ENCODE results near the gene SLC16A1.
"Not testable (repeated sequence)": the region's sequence is repeated elsewhere in the genome, so short reads cannot be mapped to it uniquely, and the experiment has no call there.

Gene SLC16A1

GRCh38 chr1:112985123-112985522 is 29.1 kb upstream of the SLC16A1 start:
- peaks cover 33% of the 10 kb centered on the region for H3K4me1 ChIP-seq (ENCODE audit: low read length)
- no peak overlapping the region for H2AFZ ChIP-seq (ENCODE audit: low read depth, low read length)
- no peak for TF ChIP-seq EZH2phosphoT487 (IDR thresholded peaks at IDR 0.05; ENCODE audit: low read depth)
- TF ChIP-seq CTCF (IDR thresholded peaks at IDR 0.05; ENCODE audit: low read depth, low read length): no peak
- H3K4me3 ChIP-seq (ENCODE audit: low read length): no peak overlapping the region
- no peak overlapping the region for H3K9ac ChIP-seq (ENCODE audit: low read length)
- no peaks in the 10 kb centered on the region for H4K20me1 ChIP-seq (ENCODE audit: insufficient read depth, low read length)
- no peak overlapping the region for H3K27ac ChIP-seq (ENCODE audit: low read length)
- peaks cover 6% of the 10 kb centered on the region for H3K36me3 ChIP-seq (replicated peaks; ENCODE audit: low read depth, low read length)
- H3K9me3 ChIP-seq (ENCODE audit: insufficient read depth, low read length): no peaks in the 10 kb centered on the region
- no peaks in the 10 kb centered on the region for H3K27me3 ChIP-seq (ENCODE audit: low read depth, low read length)
- no peak overlapping the region for H3K4me2 ChIP-seq (ENCODE audit: low read length)
- no peaks in the 10 kb centered on the region; the same call in 1 of the 2 replicates for H3K79me2 ChIP-seq (ENCODE audit: low read length)

GRCh38 chr1:112983537-112984131 is 27.6 kb upstream of the SLC16A1 start:
- TF ChIP-seq EZH2phosphoT487 (IDR thresholded peaks at IDR 0.05; ENCODE audit: low read depth): no peak
- TF ChIP-seq CTCF (IDR thresholded peaks at IDR 0.05; ENCODE audit: low read depth, low read length): no peak
- no peaks in the 10 kb centered on the region; the same call in 1 of the 2 replicates for H3K79me2 ChIP-seq (ENCODE audit: low read length)
- no peak overlapping the region for H2AFZ ChIP-seq (ENCODE audit: low read depth, low read length)
- no peaks in the 10 kb centered on the region for H4K20me1 ChIP-seq (ENCODE audit: insufficient read depth, low read length)
- H3K9ac ChIP-seq (ENCODE audit: low read length): peak overlapping the region; percentile 26; the same call in 1 of the 2 replicates
- no peaks in the 10 kb centered on the region for H3K27me3 ChIP-seq (ENCODE audit: low read depth, low read length)
- peaks cover 33% of the 10 kb centered on the region for H3K4me1 ChIP-seq (ENCODE audit: low read length)
- H3K4me3 ChIP-seq (ENCODE audit: low read length): peak overlapping the region; percentile 57
- H3K9me3 ChIP-seq (ENCODE audit: insufficient read depth, low read length): no peaks in the 10 kb centered on the region
- peak overlapping the region; percentile 81 for H3K4me2 ChIP-seq (ENCODE audit: low read length)
- H3K27ac ChIP-seq (ENCODE audit: low read length): peak overlapping the region; percentile 66
- peaks cover 6% of the 10 kb centered on the region for H3K36me3 ChIP-seq (replicated peaks; ENCODE audit: low read depth, low read length)

- no peaks in the 10 kb centered on the region for H4K20me1 ChIP-seq (ENCODE audit: insufficient read depth, low read length)
- TF ChIP-seq EZH2phosphoT487 (IDR thresholded peaks at IDR 0.05; ENCODE audit: low read depth) (no peak), CTCF (IDR thresholded peaks at IDR 0.05; ENCODE audit: low read depth, low read length) (no peak)
- no peaks in the 10 kb centered on the region for H3K27me3 ChIP-seq (ENCODE audit: low read depth, low read length)
- no peaks in the 10 kb centered on the region; the same call in 1 of the 2 replicates for H3K79me2 ChIP-seq (ENCODE audit: low read length)
- H3K9me3 ChIP-seq (ENCODE audit: insufficient read depth, low read length): no peaks in the 10 kb centered on the region
- peaks cover 6% of the 10 kb centered on the region for H3K36me3 ChIP-seq (replicated peaks; ENCODE audit: low read depth, low read length)
- peak overlapping the region; percentile 57 for H3K4me3 ChIP-seq (ENCODE audit: low read length)
- peak overlapping the region; percentile 37; the same call in 1 of the 2 replicates for H2AFZ ChIP-seq (ENCODE audit: low read depth, low read length)
- peak overlapping the region; percentile 81 for H3K4me2 ChIP-seq (ENCODE audit: low read length)
- H3K27ac ChIP-seq (ENCODE audit: low read length): peak overlapping the region; percentile 66
- H3K9ac ChIP-seq (ENCODE audit: low read length): peak overlapping the region; percentile 26; the same call in 1 of the 2 replicates
- peaks cover 33% of the 10 kb centered on the region for H3K4me1 ChIP-seq (ENCODE audit: low read length)
These were observed 27.0 kb upstream of the SLC16A1 start for GRCh38 chr1:112982853-112983536.

GRCh38 chr1:112982328-112982727 is 26.3 kb upstream of the SLC16A1 start:
- H3K36me3 ChIP-seq (replicated peaks; ENCODE audit: low read depth, low read length): peaks cover 6% of the 10 kb centered on the region
- H3K27ac ChIP-seq (ENCODE audit: low read length): 0 out of 2 replicates have a peak overlapping the region, but pooled peaks have one; percentile 66
- no peak overlapping the region for H2AFZ ChIP-seq (ENCODE audit: low read depth, low read length)
- H3K9me3 ChIP-seq (ENCODE audit: insufficient read depth, low read length): no peaks in the 10 kb centered on the region
- H4K20me1 ChIP-seq (ENCODE audit: insufficient read depth, low read length): no peaks in the 10 kb centered on the region
- 0 out of 2 replicates have a peak overlapping the region, but pooled peaks have one; percentile 81 for H3K4me2 ChIP-seq (ENCODE audit: low read length)
- no peak overlapping the region for H3K4me3 ChIP-seq (ENCODE audit: low read length)
- no peaks in the 10 kb centered on the region; the same call in 1 of the 2 replicates for H3K79me2 ChIP-seq (ENCODE audit: low read length)
- H3K27me3 ChIP-seq (ENCODE audit: low read depth, low read length): no peaks in the 10 kb centered on the region
- no peak overlapping the region for H3K9ac ChIP-seq (ENCODE audit: low read length)
- peaks cover 33% of the 10 kb centered on the region for H3K4me1 ChIP-seq (ENCODE audit: low read length)
- TF ChIP-seq CTCF (IDR thresholded peaks at IDR 0.05; ENCODE audit: low read depth, low read length) (no peak), EZH2phosphoT487 (IDR thresholded peaks at IDR 0.05; ENCODE audit: low read depth) (no peak)

GRCh38 chr1:112981834-112982233 is 25.8 kb upstream of the SLC16A1 start:
- not testable (repeated sequence) for H3K4me2 ChIP-seq (ENCODE audit: low read length); H3K4me3 ChIP-seq (ENCODE audit: low read length); H3K9me3 ChIP-seq (ENCODE audit: insufficient read depth, low read length); H3K9ac ChIP-seq (ENCODE audit: low read length); H3K79me2 ChIP-seq (ENCODE audit: low read length); H2AFZ ChIP-seq (ENCODE audit: low read depth, low read length); H4K20me1 ChIP-seq (ENCODE audit: insufficient read depth, low read length); H3K36me3 ChIP-seq (replicated peaks; ENCODE audit: low read depth, low read length); H3K27ac ChIP-seq (ENCODE audit: low read length); H3K27me3 ChIP-seq (ENCODE audit: low read depth, low read length)
- H3K4me1 ChIP-seq (ENCODE audit: low read length): peaks cover 33% of the 10 kb centered on the region
